Transverse colon (tissue), 4 donors: ENCODE results near the gene CASK. TPM values are rescaled to one million over a fixed set of nuclear protein-coding genes. Genes with fewer than 3 reads are reported as not detected.

Experiments
- DNase-seq: peaks from one replicate; pipeline ENCODE4 v3.0.0-alpha.2; 2019
- H3K27ac ChIP-seq, 4 donors: fragments of 200-600 bp; sonication (generic); 2 replicates each; pipeline ENCODE4 v1.5.1; 2016 to 2018; ENCODE audit warnings: inconsistent platforms in 4 of 4
- H3K27me3 ChIP-seq: fragments of 200-600 bp; sonication (generic); 2 replicates; pipeline ENCODE4 v1.5.1; 2017; ENCODE audit warnings: inconsistent platforms
- H3K36me3 ChIP-seq, 4 donors: fragments of 200-600 bp; sonication (generic); 2 replicates each; pipeline ENCODE4 v1.5.1; 2017 to 2019; ENCODE audit warnings: inconsistent platforms in 4 of 4
- H3K4me1 ChIP-seq, 4 donors: fragments of 200-600 bp; sonication (generic); 2 replicates each; pipeline ENCODE4 v1.5.1; 2017 to 2020; ENCODE audit warnings: inconsistent platforms in 4 of 4
- H3K4me3 ChIP-seq, 4 donors: fragments of 200-600 bp; sonication (generic); 1 replicate in 1 of 4; 2 replicates in 3 of 4; pipeline versions ENCODE4 v1.5.1 to v1.6.1; 2017 to 2019; ENCODE audit warnings: inconsistent platforms in 4 of 4
- H3K9me3 ChIP-seq, 2 donors: fragments of 200-600 bp; sonication (generic); 2 replicates each; pipeline ENCODE4 v1.5.1; 2017 to 2019; ENCODE audit warnings: inconsistent platforms in 2 of 2
- EP300 ChIP-seq: sonication (generic); formaldehyde crosslinking; IDR thresholded peaks from one replicate; pipeline ENCODE4 v1.6.1; 2017; ENCODE audit warnings: antibody characterized with exemption, low read depth
- POLR2A ChIP-seq: fragments of 450-650 bp; IDR thresholded peaks from one replicate; pipeline ENCODE4 v1.6.1; 2016; ENCODE audit warnings: antibody characterized with exemption, mild to moderate bottlenecking, moderate library complexity
- POLR2AphosphoS5 ChIP-seq, 3 donors: sonication (generic); formaldehyde crosslinking; IDR thresholded peaks; one replicate each; pipeline ENCODE4 v1.6.1; 2016; ENCODE audit warnings: antibody characterized with exemption in 3 of 3
- WGBS, 2 donors: methylation state at CpG; one replicate each; pipeline ENCODE4 v1.1.5; 2018; ENCODE audit warnings: low coverage in 1 of 2; 5-methylcytosine and 5-hydroxymethylcytosine counted together
- in situ Hi-C, 4 donors: fragments of 200-750 bp; cut with MboI; loops; one replicate each; pipeline versions ENCODE4 v1.15.0 to v1.15.1; 2017; ENCODE audit warnings: low sequenced_read_pairs in 3 of 4, low pct_ligation_motif_present in 1 of 4, low pct_unique_long_range_greater_than_20kb in 1 of 4
- intact Hi-C: fragments of 100-400 bp; cut with DNase I; formaldehyde crosslinking; loops from one replicate; pipeline ENCODE4 v1.15.1; 2023; ENCODE audit warnings: low total_unique reads
- total RNA-seq, 4 donors: library from RNA; depleted of rRNA; stranded (reverse); fragments of >200 nt; gene quantifications; one replicate each; pipeline ENCODE4 v1.1.0, GENCODE V29; 2016
- TF ChIP-seq, protein P1 (sequence below), 5 experiments: fragments of 200-600 bp in 3 of 5; fragments of 450-650 bp in 2 of 5; sonication (generic) in 3 of 5; IDR thresholded peaks; 1 replicate in 2 of 5; 2 replicates in 3 of 5; pipeline ENCODE4 v1.5.1; 2016 to 2017; ENCODE audit warnings: antibody characterized with exemption in 5 of 5, inconsistent platforms in 3 of 5, mild to moderate bottlenecking in 2 of 5, moderate library complexity in 1 of 5

The CASK gene
- total RNA-seq, 4 donors from 2014 or later, result 26.6 to 86.1 (median 56.3) TPM

DNA sequence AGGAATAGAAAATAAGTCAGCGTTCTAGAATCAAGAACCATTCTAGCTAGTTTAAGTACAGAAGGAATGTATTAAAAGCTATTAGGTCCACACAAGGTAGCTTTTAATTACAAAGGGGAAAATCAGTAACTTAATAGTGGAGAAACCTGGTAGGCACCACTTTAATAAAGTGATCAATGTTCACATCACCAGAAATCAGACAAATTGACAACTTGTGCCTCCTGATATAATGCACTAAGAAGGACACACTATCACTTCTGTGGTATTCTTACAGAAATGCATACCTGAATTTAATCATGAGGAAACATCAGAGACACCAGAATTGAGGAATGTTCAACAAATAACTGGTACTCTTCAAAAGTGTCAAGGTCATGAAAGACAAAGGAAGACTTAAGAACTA, 421.4 kb downstream of the CASK start:
- no peaks in the 10 kb centered on the region for H3K4me1 ChIP-seq
- intact Hi-C loops, result no loop called here
- no peaks in the 10 kb centered on the region for H3K27me3 ChIP-seq
- no peaks in the 10 kb centered on the region for H3K9me3 ChIP-seq
- no peak for DNase-seq
- in situ Hi-C loops, result no loop called here
- H3K36me3 ChIP-seq, result no peaks in the 10 kb centered on the region
- H3K4me3 ChIP-seq, result no peak overlapping the region
- TF ChIP-seq EP300, result no peak
- TF ChIP-seq, protein P1, sequence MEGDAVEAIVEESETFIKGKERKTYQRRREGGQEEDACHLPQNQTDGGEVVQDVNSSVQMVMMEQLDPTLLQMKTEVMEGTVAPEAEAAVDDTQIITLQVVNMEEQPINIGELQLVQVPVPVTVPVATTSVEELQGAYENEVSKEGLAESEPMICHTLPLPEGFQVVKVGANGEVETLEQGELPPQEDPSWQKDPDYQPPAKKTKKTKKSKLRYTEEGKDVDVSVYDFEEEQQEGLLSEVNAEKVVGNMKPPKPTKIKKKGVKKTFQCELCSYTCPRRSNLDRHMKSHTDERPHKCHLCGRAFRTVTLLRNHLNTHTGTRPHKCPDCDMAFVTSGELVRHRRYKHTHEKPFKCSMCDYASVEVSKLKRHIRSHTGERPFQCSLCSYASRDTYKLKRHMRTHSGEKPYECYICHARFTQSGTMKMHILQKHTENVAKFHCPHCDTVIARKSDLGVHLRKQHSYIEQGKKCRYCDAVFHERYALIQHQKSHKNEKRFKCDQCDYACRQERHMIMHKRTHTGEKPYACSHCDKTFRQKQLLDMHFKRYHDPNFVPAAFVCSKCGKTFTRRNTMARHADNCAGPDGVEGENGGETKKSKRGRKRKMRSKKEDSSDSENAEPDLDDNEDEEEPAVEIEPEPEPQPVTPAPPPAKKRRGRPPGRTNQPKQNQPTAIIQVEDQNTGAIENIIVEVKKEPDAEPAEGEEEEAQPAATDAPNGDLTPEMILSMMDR (IDR thresholded peaks at IDR 0.05), result no peak
- TF ChIP-seq POLR2A, result no peak
- TF ChIP-seq POLR2AphosphoS5 (IDR thresholded peaks at IDR 0.05), result no peak
- no peak overlapping the region for H3K27ac ChIP-seq
- WGBS, 2 donors, result 96 to 100% methylated on average over 1 of the region's 1 CpG

DNA sequence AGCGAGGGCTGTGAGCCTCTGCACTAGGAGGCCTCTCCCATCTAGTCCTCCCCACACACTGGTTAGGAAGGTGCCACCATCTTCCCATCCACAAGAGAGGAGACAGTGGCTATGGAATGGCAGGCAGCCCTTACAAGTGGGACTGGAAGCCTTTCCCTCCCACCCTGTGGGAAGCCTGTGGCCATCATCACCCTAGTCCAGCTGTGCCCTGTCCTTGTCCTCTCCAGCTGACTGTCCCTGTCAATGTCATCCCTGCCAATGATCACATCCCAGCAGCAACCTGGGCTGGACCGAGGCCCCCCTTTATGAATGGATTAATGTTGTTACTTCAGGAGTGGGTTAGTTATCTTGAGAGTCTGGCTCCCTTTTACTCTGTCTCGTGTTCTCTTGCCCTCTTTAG, 423.4 kb downstream of the CASK start:
- DNase-seq, result no peak
- TF ChIP-seq, protein P1 (IDR thresholded peaks at IDR 0.05), result no peak
- TF ChIP-seq POLR2AphosphoS5 (IDR thresholded peaks at IDR 0.05) (no peak), POLR2A (no peak), EP300 (no peak)
- no peaks in the 10 kb centered on the region for H3K4me1 ChIP-seq
- WGBS, 2 donors, result 58% methylated on average over 3 of the region's 3 CpGs; no CpG with 5 or more reads in 1 of the 2 donors
- no peaks in the 10 kb centered on the region for H3K27me3 ChIP-seq
- no peaks in the 10 kb centered on the region for H3K9me3 ChIP-seq
- no peak overlapping the region for H3K4me3 ChIP-seq
- no peak overlapping the region for H3K27ac ChIP-seq
- no peaks in the 10 kb centered on the region for H3K36me3 ChIP-seq
- in situ Hi-C loops, result no loop called here
- intact Hi-C loops, result no loop called here

DNA sequence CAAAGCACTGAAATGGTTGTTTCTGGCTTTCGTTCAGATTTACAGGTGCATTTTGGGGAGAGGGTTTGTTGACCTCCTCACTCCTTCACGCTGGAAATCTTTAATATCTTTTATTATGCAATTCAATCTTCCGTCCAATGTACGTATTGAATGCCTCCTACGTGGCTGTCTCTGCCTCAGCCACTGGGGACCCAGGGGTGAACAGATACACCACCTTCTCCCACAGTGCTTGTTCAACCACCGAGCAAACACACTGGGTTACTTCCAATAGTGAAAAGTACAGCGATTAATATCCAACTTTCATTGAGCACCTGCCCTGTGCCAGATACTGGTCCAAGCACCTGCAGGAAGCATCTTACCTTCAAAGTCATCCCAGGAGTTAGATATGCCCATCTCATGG, 424.2 kb downstream of the CASK start:
- no peaks in the 10 kb centered on the region for H3K9me3 ChIP-seq
- no peak overlapping the region for H3K27ac ChIP-seq
- no peaks in the 10 kb centered on the region for H3K27me3 ChIP-seq
- no peaks in the 10 kb centered on the region for H3K4me1 ChIP-seq
- H3K36me3 ChIP-seq, result no peaks in the 10 kb centered on the region
- intact Hi-C loops, result no loop called here
- WGBS, 2 donors, result 58 to 89% methylated on average over 2 to 7 of the region's 7 CpGs
- no peak for DNase-seq
- in situ Hi-C loops, result no loop called here
- no peak overlapping the region for H3K4me3 ChIP-seq
- no peak for TF ChIP-seq POLR2A
- TF ChIP-seq EP300, result no peak
- no peak for TF ChIP-seq POLR2AphosphoS5 (IDR thresholded peaks at IDR 0.05)
- TF ChIP-seq, protein P1 (IDR thresholded peaks at IDR 0.05), result no peak

DNA sequence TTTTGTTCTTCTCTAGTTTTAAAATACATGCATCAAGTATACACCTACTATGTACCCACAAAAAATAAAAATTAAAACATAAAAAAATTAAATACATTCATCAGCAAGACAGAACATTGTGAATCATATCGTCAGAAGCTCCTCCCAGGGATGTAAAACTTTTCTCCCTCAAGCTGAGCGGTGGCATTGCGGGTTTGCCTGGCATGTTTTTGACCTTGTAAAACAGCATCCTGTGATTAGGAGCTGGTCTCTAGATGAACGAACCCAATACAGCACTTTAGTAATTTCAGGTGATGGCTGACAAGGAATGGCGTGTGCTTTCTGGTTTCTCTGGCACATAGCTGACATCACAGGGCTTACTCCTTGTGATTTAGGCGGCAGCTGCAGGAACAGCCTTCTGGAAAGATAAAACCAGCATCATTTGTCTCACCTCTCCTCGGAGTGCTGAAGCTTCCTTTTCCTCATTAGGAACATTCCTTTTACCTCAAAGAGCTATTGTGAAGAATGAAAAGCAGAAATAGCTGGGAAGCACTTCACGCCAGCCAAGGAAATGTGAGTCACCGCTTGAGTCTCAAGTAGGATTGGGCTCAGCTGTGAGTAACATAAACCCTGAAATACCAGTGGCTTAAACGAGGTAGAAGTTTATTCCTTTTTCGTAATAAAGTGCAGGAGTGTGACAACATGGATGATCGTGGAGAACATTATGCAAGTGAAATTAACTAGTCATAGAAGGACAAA, 431.9 kb downstream of the CASK start:
- no peak overlapping the region for H3K4me3 ChIP-seq
- TF ChIP-seq POLR2AphosphoS5 (IDR thresholded peaks at IDR 0.05) (peak in 2 of 3 donors; percentile 34 to 36), EP300 (no peak)
- TF ChIP-seq, protein P1 (IDR thresholded peaks at IDR 0.05), result no peak
- peak overlapping the region in 1 of 4 donors; percentile 20 for H3K27ac ChIP-seq
- H3K4me1 ChIP-seq, result no peaks in the 10 kb centered on the region
- H3K36me3 ChIP-seq, result no peaks in the 10 kb centered on the region
- intact Hi-C loops, result no loop called here
- H3K9me3 ChIP-seq, result no peaks in the 10 kb centered on the region
- in situ Hi-C loops, result no loop called here
- WGBS, 2 donors, result 61% methylated on average over 12 of the region's 12 CpGs; no CpG with 5 or more reads in 1 of the 2 donors
- H3K27me3 ChIP-seq, result no peaks in the 10 kb centered on the region
- DNase-seq, result no peak
